Immature natural killer cell (primary cell): ENCODE data around the gene TEX28. TPM values are rescaled to one million over a fixed set of nuclear protein-coding genes. Genes with fewer than 3 reads are reported as not detected.
"Not testable (repeated sequence)": the region's sequence is repeated elsewhere in the genome, so short reads cannot be mapped to it uniquely, and the experiment has no call there.

ENCODE experiments used
- DNase-seq, 3 donors: peaks; one replicate each; pipeline ENCODE4 v3.0.0; 2022; ENCODE audit warnings: mixed read lengths in 1 of 3
- H3K27ac Mint-ChIP-seq, 6 donors: one replicate each; pipeline ENCODE4 v1.8.0; 2020; ENCODE audit warnings: mixed read lengths in 6 of 6, mild to moderate bottlenecking in 5 of 6, inconsistent platforms in 4 of 6, moderate library complexity in 3 of 6
- H3K27me3 Mint-ChIP-seq, 3 donors: one replicate each; pipeline ENCODE4 v1.8.0; 2020 to 2021; ENCODE audit warnings: low read depth in 3 of 3, mild to moderate bottlenecking in 3 of 3, mixed read lengths in 3 of 3, moderate library complexity in 3 of 3, inconsistent platforms in 1 of 3
- H3K36me3 Mint-ChIP-seq, 3 donors: one replicate each; pipeline ENCODE4 v1.8.0; 2020; ENCODE audit warnings: mixed read lengths in 3 of 3, inconsistent platforms in 2 of 3, mild to moderate bottlenecking in 2 of 3
- H3K4me1 Mint-ChIP-seq, 2 donors: one replicate each; pipeline ENCODE4 v1.8.0; 2020; ENCODE audit warnings: inconsistent platforms in 2 of 2, mild to moderate bottlenecking in 2 of 2, mixed read lengths in 2 of 2, moderate library complexity in 1 of 2
- H3K4me3 Mint-ChIP-seq, 5 donors: one replicate each; pipeline ENCODE4 v1.8.0; 2020; ENCODE audit warnings: mild to moderate bottlenecking in 5 of 5, mixed read lengths in 5 of 5, inconsistent platforms in 3 of 5, moderate library complexity in 3 of 5
- H3K9me3 Mint-ChIP-seq, 6 donors: one replicate each; pipeline ENCODE4 v1.8.0; 2020; ENCODE audit warnings: mild to moderate bottlenecking in 6 of 6, mixed read lengths in 6 of 6, inconsistent platforms in 4 of 6, moderate library complexity in 3 of 6
- polyA plus RNA-seq, 3 donors: library from polyadenylated mRNA; unstranded; fragments of 300-500 nt; fragmentation: Illumina TruSeq; gene quantifications; one replicate each; pipeline ENCODE4 v1.2.3, GENCODE V29; 2021

TEX28 gene
- polyA plus RNA-seq, 3 donors from 2014 or later = 0.46 TPM; not detected in 2

- DNase-seq = no peak
- Mint-ChIP-seq H3K36me3 (no peaks in the 10 kb centered on the region), H3K27me3 (peaks cover 0 to 12% (median 4%) of the 10 kb centered on the region in 3 donors), H3K9me3 (no peaks in the 10 kb centered on the region), H3K4me3 (peak overlapping the region; percentile 49 to 72 (median 63)), H3K27ac (peak overlapping the region in 5 of 6 donors; percentile 69 to 89 (median 69)), H3K4me1 (peaks cover 40 to 41% of the 10 kb centered on the region in 2 donors)
These were observed 10.7 kb upstream of the TEX28 start for GRCh38 chrX:154305541-154306205.

GRCh38 chrX:154304846-154305245 is 9.9 kb upstream of the TEX28 start:
- Mint-ChIP-seq H3K9me3 (no peaks in the 10 kb centered on the region), H3K27me3 (peaks cover 0 to 12% (median 4%) of the 10 kb centered on the region in 3 donors), H3K36me3 (no peaks in the 10 kb centered on the region), H3K4me1 (peaks cover 33 to 39% of the 10 kb centered on the region in 2 donors), H3K4me3 (peak overlapping the region in 4 of 5 donors; percentile 14 to 72 (median 45)), H3K27ac (peak overlapping the region in 4 of 6 donors; percentile 28 to 89 (median 76))
- no peak for DNase-seq

- DNase-seq = no peak
- peaks cover 0 to 12% (median 4%) of the 10 kb centered on the region in 3 donors for H3K27me3 Mint-ChIP-seq
- no peaks in the 10 kb centered on the region for H3K36me3 Mint-ChIP-seq
- peak overlapping the region in 1 of 6 donors; percentile 31 for H3K27ac Mint-ChIP-seq
- no peaks in the 10 kb centered on the region for H3K9me3 Mint-ChIP-seq
- H3K4me3 Mint-ChIP-seq = no peak overlapping the region
- peaks cover 24 to 26% of the 10 kb centered on the region in 2 donors for H3K4me1 Mint-ChIP-seq
These were observed 8.6 kb upstream of the TEX28 start for GRCh38 chrX:154303476-154303875.

GRCh38 chrX:154302998-154303397 is 8.1 kb upstream of the TEX28 start:
- H3K4me1 Mint-ChIP-seq = peaks cover 19 to 22% of the 10 kb centered on the region in 2 donors
- not testable (repeated sequence) for H3K9me3 Mint-ChIP-seq, H3K27ac Mint-ChIP-seq, DNase-seq, H3K27me3 Mint-ChIP-seq, H3K4me3 Mint-ChIP-seq, H3K36me3 Mint-ChIP-seq

GRCh38 chrX:154300816-154301215 is 5.9 kb upstream of the TEX28 start:
- H3K4me3 Mint-ChIP-seq = no peak overlapping the region
- peaks cover 0 to 7% (median 0%) of the 10 kb centered on the region in 3 donors for H3K27me3 Mint-ChIP-seq
- H3K36me3 Mint-ChIP-seq = no peaks in the 10 kb centered on the region
- no peaks in the 10 kb centered on the region for H3K9me3 Mint-ChIP-seq
- DNase-seq = no peak
- peak overlapping the region in 1 of 6 donors; percentile 8 for H3K27ac Mint-ChIP-seq
- H3K4me1 Mint-ChIP-seq = peaks cover 5 to 6% of the 10 kb centered on the region in 2 donors

GRCh38 chrX:154298312-154298711 is 3.4 kb upstream of the TEX28 start:
- no peak for DNase-seq
- Mint-ChIP-seq H3K4me1 (no peaks in the 10 kb centered on the region), H3K27ac (peak overlapping the region in 2 of 6 donors; percentile 51 to 78), H3K27me3 (peaks cover 0 to 4% (median 0%) of the 10 kb centered on the region in 3 donors), H3K9me3 (no peaks in the 10 kb centered on the region), H3K4me3 (no peak overlapping the region), H3K36me3 (no peaks in the 10 kb centered on the region)

- peaks cover 0 to 4% (median 0%) of the 10 kb centered on the region in 3 donors for H3K27me3 Mint-ChIP-seq
- H3K36me3 Mint-ChIP-seq = no peaks in the 10 kb centered on the region
- H3K4me3 Mint-ChIP-seq = no peak overlapping the region
- no peak for DNase-seq
- H3K4me1 Mint-ChIP-seq = no peaks in the 10 kb centered on the region
- peak overlapping the region in 2 of 6 donors; percentile 9 to 83 for H3K27ac Mint-ChIP-seq
- no peaks in the 10 kb centered on the region for H3K9me3 Mint-ChIP-seq
These were observed 1.8 kb upstream of the TEX28 start for GRCh38 chrX:154296731-154297130.

- Mint-ChIP-seq H3K36me3 (no peaks in the 10 kb centered on the region), H3K4me3 (no peak within 1 kb of the TSS), H3K9me3 (no peaks in the 10 kb centered on the region), H3K27ac (peak within 1 kb of the TSS in 2 of 6 donors; percentile 9 to 83), H3K27me3 (peaks cover 0 to 3% (median 0%) of the 10 kb centered on the region in 3 donors), H3K4me1 (no peaks in the 10 kb centered on the region)
- DNase-seq = no peak
These were observed 863 bp upstream of the TEX28 start, which contains the start of gene TKTL1 for GRCh38 chrX:154295664-154296310. Gene TKTL1, plus strand, starts transcription at chrX:154295795. Its CDS starts 65 bp downstream, at chrX:154295860.

- H3K36me3 Mint-ChIP-seq, DNase-seq, H3K9me3 Mint-ChIP-seq, H3K4me1 Mint-ChIP-seq, H3K27ac Mint-ChIP-seq, H3K4me3 Mint-ChIP-seq, H3K27me3 Mint-ChIP-seq: not testable (repeated sequence)
These were observed 8.5 kb downstream of the TEX28 start for GRCh38 chrX:154286406-154286805.

GRCh38 chrX:154284489-154285338 is 10.2 kb downstream of the TEX28 start:
- H3K36me3 Mint-ChIP-seq, H3K27me3 Mint-ChIP-seq, H3K4me3 Mint-ChIP-seq, H3K9me3 Mint-ChIP-seq, DNase-seq, H3K4me1 Mint-ChIP-seq, H3K27ac Mint-ChIP-seq: not testable (repeated sequence)

- not testable (repeated sequence) for H3K4me1 Mint-ChIP-seq, H3K36me3 Mint-ChIP-seq, H3K27me3 Mint-ChIP-seq
These were observed 25.7 kb downstream of the TEX28 start for GRCh38 chrX:154269245-154269644.

GRCh38 chrX:154263072-154263471 is 31.9 kb downstream of the TEX28 start:
- not testable (repeated sequence) for H3K27me3 Mint-ChIP-seq, DNase-seq, H3K9me3 Mint-ChIP-seq, H3K4me3 Mint-ChIP-seq, H3K27ac Mint-ChIP-seq, H3K36me3 Mint-ChIP-seq, H3K4me1 Mint-ChIP-seq

More at GRCh38 chrX:154269245-154269644, 25.7 kb downstream of the TEX28 start:
- DNase-seq, H3K4me3 Mint-ChIP-seq, H3K9me3 Mint-ChIP-seq, H3K27ac Mint-ChIP-seq: not testable (repeated sequence)

- not testable (repeated sequence) for H3K9me3 Mint-ChIP-seq, H3K27me3 Mint-ChIP-seq, H3K36me3 Mint-ChIP-seq
These were observed 36.2 kb downstream of the TEX28 start for GRCh38 chrX:154258711-154259110.

GRCh38 chrX:154257282-154257681 is 37.6 kb downstream of the TEX28 start, which contains the start of gene OPN1MW3:
Gene OPN1MW3, plus strand, starts transcription at chrX:154257582. Its CDS starts 38 bp downstream, at chrX:154257620.
- DNase-seq, H3K27ac Mint-ChIP-seq, H3K27me3 Mint-ChIP-seq, H3K36me3 Mint-ChIP-seq, H3K9me3 Mint-ChIP-seq, H3K4me1 Mint-ChIP-seq, H3K4me3 Mint-ChIP-seq: not testable (repeated sequence)

More at GRCh38 chrX:154258711-154259110, 36.2 kb downstream of the TEX28 start:
- DNase-seq, H3K4me3 Mint-ChIP-seq, H3K4me1 Mint-ChIP-seq, H3K27ac Mint-ChIP-seq: not testable (repeated sequence)
